MM.1S (cell line): ENCODE data around the gene ASTN1.
A peak's percentile ranks its signal among the peaks of the same experiment; 100 is the strongest.

Experiments used
- DNase-seq: peaks from one replicate; pipeline ENCODE4 v3.0.0-alpha.2; 2015
- H2AFZ ChIP-seq: fragments of 300-600 bp; sonication (generic); 2 replicates; pipeline ENCODE4 v1.6.0; 2016; ENCODE audit warnings: antibody characterized with exemption, low read length
- H3F3A ChIP-seq: fragments of 300-600 bp; sonication (generic); 2 replicates; pipeline ENCODE4 v1.6.1; 2016; ENCODE audit warnings: mild to moderate bottlenecking, antibody characterized with exemption, low read length, moderate library complexity, mixed read lengths; ENCODE audit not compliant: insufficient read depth
- H3K27ac ChIP-seq: fragments of 300-600 bp; sonication (generic); 2 replicates; pipeline ENCODE4 v1.5.1; 2016; ENCODE audit warnings: mild to moderate bottlenecking, low read length
- H3K27me3 ChIP-seq: fragments of 300-600 bp; sonication (generic); replicated peaks from 2 replicates; pipeline ENCODE4 v1.6.0; 2016; ENCODE audit warnings: low read length; ENCODE audit not compliant: insufficient read depth
- H3K36me3 ChIP-seq: fragments of 300-600 bp; sonication (generic); replicated peaks from 2 replicates; pipeline ENCODE4 v1.6.1; 2016; ENCODE audit warnings: mild to moderate bottlenecking, low read length, mixed read lengths; ENCODE audit not compliant: insufficient read depth
- H3K4me1 ChIP-seq: fragments of 300-600 bp; sonication (generic); 2 replicates; pipeline ENCODE4 v1.6.1; 2016; ENCODE audit warnings: low read length, mixed read lengths
- H3K4me2 ChIP-seq: fragments of 300-600 bp; sonication (generic); 2 replicates; pipeline ENCODE4 v1.6.0; 2016; ENCODE audit warnings: low read depth, low read length
- H3K4me3 ChIP-seq: fragments of 300-600 bp; sonication (generic); 2 replicates; pipeline ENCODE4 v1.5.1; 2016; ENCODE audit warnings: low read length, mixed read lengths
- H3K79me2 ChIP-seq: fragments of 300-600 bp; sonication (generic); 2 replicates; pipeline ENCODE4 v1.6.1; 2016; ENCODE audit warnings: mixed run types, low read length, mixed read lengths
- H3K9ac ChIP-seq: fragments of 300-600 bp; sonication (generic); 2 replicates; pipeline ENCODE4 v1.6.1; 2016; ENCODE audit warnings: low read length, mixed read lengths
- H3K9me2 ChIP-seq: fragments of 300-600 bp; sonication (generic); replicated peaks from 2 replicates; pipeline ENCODE4 v1.6.1; 2016; ENCODE audit warnings: mild to moderate bottlenecking, low read length, mixed read lengths; ENCODE audit not compliant: insufficient read depth
- H3K9me3 ChIP-seq: fragments of 300-600 bp; sonication (generic); replicated peaks from 2 replicates; pipeline ENCODE4 v1.6.1; 2016; ENCODE audit warnings: mild to moderate bottlenecking, low read length, mixed read lengths; ENCODE audit not compliant: insufficient read depth
- H4K20me1 ChIP-seq: fragments of 300-600 bp; sonication (generic); 2 replicates; pipeline ENCODE4 v1.6.1; 2016; ENCODE audit warnings: mild to moderate bottlenecking, low read length, moderate library complexity, mixed read lengths; ENCODE audit not compliant: insufficient read depth
- EZH2 ChIP-seq: fragments of 300-600 bp; sonication (generic); optimal IDR thresholded peaks from 2 replicates; pipeline ENCODE3; 2017; ENCODE audit warnings: low read depth, mild to moderate bottlenecking, antibody characterized with exemption, low read length, mixed read lengths
- EZH2phosphoT487 ChIP-seq: fragments of 300-600 bp; sonication (generic); IDR thresholded peaks from 2 replicates; pipeline ENCODE4 v1.6.1; 2018; ENCODE audit warnings: antibody characterized with exemption, low read length
- TF ChIP-seq, protein P1 (sequence below): fragments of 300-600 bp; sonication (generic); IDR thresholded peaks from 2 replicates; pipeline ENCODE4 v1.5.1; 2016; ENCODE audit warnings: antibody characterized with exemption, low read length, mixed read lengths

Gene ASTN1

DNA sequence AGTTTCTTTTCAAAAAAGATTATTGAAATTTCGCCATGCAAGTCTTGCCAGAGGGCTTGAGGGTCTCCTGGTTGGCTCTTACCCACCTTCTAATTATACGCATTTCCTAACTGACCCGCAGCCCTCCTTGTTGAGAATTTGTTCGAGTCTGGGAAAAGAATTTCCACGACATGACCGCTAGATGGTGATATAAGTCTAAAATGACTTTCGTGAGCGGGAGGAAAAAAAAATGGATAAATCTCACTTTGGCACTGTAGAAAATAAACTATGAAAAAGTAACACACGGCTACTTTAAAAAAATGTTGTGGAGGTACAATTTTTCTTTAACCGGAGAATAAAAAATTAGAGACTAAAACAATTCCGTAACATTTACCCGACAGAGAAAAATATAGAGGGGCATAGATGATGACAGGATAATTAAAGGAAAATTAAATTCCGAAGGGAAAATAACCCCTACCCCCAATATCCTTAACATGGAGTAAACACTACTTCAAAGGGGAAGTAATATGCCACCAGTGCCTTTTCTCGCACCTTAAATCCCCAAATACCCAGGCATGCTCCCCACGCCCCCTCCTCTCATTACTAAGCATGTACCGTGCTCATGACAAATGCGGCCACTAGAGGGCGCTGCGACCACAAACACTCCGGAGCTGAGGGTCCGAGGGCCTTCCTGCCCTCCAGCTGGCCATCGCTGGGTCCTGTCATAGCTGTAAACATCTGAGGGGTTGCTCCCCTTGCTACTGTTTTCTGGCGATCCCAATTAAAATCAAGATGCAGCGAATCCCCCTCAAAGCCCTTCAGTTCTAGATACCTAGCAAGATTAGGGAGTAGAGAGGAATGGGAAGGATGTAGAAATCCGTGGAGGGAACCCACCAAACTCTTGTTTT is 266.9 kb downstream of the ASTN1 start:
- H3F3A ChIP-seq = no peaks in the 10 kb centered on the region
- TF ChIP-seq EZH2phosphoT487 = no peak
- TF ChIP-seq, protein P1, sequence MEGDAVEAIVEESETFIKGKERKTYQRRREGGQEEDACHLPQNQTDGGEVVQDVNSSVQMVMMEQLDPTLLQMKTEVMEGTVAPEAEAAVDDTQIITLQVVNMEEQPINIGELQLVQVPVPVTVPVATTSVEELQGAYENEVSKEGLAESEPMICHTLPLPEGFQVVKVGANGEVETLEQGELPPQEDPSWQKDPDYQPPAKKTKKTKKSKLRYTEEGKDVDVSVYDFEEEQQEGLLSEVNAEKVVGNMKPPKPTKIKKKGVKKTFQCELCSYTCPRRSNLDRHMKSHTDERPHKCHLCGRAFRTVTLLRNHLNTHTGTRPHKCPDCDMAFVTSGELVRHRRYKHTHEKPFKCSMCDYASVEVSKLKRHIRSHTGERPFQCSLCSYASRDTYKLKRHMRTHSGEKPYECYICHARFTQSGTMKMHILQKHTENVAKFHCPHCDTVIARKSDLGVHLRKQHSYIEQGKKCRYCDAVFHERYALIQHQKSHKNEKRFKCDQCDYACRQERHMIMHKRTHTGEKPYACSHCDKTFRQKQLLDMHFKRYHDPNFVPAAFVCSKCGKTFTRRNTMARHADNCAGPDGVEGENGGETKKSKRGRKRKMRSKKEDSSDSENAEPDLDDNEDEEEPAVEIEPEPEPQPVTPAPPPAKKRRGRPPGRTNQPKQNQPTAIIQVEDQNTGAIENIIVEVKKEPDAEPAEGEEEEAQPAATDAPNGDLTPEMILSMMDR = peak; percentile 90
- DNase-seq = peak; percentile 76
- H3K79me2 ChIP-seq = no peaks in the 10 kb centered on the region
- peak overlapping the region; percentile 80 for H3K4me2 ChIP-seq
- no peak overlapping the region for H3K9ac ChIP-seq
- H3K9me3 ChIP-seq = no peaks in the 10 kb centered on the region
- peak overlapping the region; percentile 44 for H3K4me3 ChIP-seq
- H3K36me3 ChIP-seq = no peaks in the 10 kb centered on the region
- no peaks in the 10 kb centered on the region for H4K20me1 ChIP-seq
- 0 out of 2 replicates have a peak overlapping the region, but pooled peaks have one; percentile 27 for H2AFZ ChIP-seq
- no peaks in the 10 kb centered on the region for H3K9me2 ChIP-seq
- H3K4me1 ChIP-seq = 0 out of 2 replicates have a peak, but pooled peaks cover 5% of the 10 kb centered on the region
- H3K27ac ChIP-seq = no peak overlapping the region
- no peaks in the 10 kb centered on the region for H3K27me3 ChIP-seq

DNA sequence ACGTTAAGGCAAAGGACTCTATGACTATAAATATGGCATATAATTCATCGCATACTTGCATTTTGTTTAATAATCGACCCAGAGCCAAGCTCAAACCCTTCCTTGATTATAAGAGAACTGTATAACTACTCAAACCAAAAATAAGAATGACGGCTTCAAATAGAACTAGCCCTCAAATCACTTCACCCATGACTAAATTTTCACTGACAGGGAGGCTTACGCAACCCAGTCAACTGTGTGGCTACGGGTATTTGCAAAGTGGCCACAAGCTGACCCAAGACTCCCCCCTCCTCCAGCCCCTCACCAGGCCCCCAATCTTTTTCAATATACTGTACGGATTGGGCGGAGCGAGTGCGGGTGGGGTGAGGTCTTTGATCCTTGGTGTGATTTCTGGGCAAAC is 268.3 kb downstream of the ASTN1 start:
- DNase-seq = no peak
- Histone ChIP-seq H3K4me2 (no peak overlapping the region), H3F3A (no peaks in the 10 kb centered on the region), H3K4me3 (no peak overlapping the region), H3K9me3 (no peaks in the 10 kb centered on the region), H3K4me1 (0 out of 2 replicates have a peak, but pooled peaks cover 5% of the 10 kb centered on the region), H3K9me2 (no peaks in the 10 kb centered on the region), H3K27me3 (no peaks in the 10 kb centered on the region), H3K9ac (no peak overlapping the region), H3K27ac (no peak overlapping the region), H3K79me2 (no peaks in the 10 kb centered on the region), H3K36me3 (no peaks in the 10 kb centered on the region), H4K20me1 (no peaks in the 10 kb centered on the region), H2AFZ (no peak overlapping the region)
- TF ChIP-seq EZH2 (no peak), EZH2phosphoT487 (no peak)
- TF ChIP-seq, protein P1 = no peak

DNA sequence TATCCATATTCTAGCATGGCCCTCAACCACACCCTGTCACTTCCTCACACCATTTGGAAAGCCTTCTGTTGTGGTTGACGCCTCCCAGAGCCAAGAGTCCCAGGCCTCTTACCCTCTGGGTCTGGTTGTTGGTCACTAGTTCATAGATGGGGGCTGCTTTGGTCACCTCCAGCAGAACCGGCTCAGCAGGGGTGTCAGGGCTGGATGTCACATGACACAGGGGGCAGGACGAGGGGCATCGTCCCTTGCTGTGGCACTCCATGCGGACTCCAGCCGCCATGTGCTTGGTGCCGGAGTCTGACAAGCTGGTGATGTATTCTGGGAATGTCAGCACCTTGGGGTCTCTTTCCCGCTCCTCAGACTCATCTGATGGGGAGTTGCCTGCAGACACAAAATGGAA is 270.1 kb downstream of the ASTN1 start:
- no peaks in the 10 kb centered on the region for H4K20me1 ChIP-seq
- no peaks in the 10 kb centered on the region for H3K9me3 ChIP-seq
- H3K4me3 ChIP-seq = no peak overlapping the region
- no peaks in the 10 kb centered on the region for H3K36me3 ChIP-seq
- 0 out of 2 replicates have a peak, but pooled peaks cover 5% of the 10 kb centered on the region for H3K4me1 ChIP-seq
- H3K27ac ChIP-seq = no peak overlapping the region
- H3K9ac ChIP-seq = no peak overlapping the region
- H3F3A ChIP-seq = no peaks in the 10 kb centered on the region
- TF ChIP-seq, protein P1 = no peak
- TF ChIP-seq EZH2 = no peak
- TF ChIP-seq EZH2phosphoT487 = no peak
- H3K9me2 ChIP-seq = no peaks in the 10 kb centered on the region
- H3K4me2 ChIP-seq = no peak overlapping the region
- H3K79me2 ChIP-seq = no peaks in the 10 kb centered on the region
- no peak overlapping the region for H2AFZ ChIP-seq
- H3K27me3 ChIP-seq = no peaks in the 10 kb centered on the region
- no peak for DNase-seq
